ENCODE results near the gene CNIH2. TPM values are rescaled to one million over a fixed set of nuclear protein-coding genes. Genes with fewer than 3 reads are reported as not detected.

Gene CNIH2
- total RNA-seq, 2 experiments from 2014 or later = 4.1 to 6.2 TPM

GRCh38 chr11:66272596-66272995 lies 5.4 kb upstream of the CNIH2 start:
- Histone ChIP-seq H3K4me3 (ENCODE audit: low read length) (no peak overlapping the region), H3K4me1 (ENCODE audit: insufficient read depth, low read length) (peaks cover 55% of the 10 kb centered on the region), H3K36me3 (ENCODE audit: insufficient read depth, low read length) (peaks cover 54% of the 10 kb centered on the region), H3K27me3 (ENCODE audit: control insufficient read depth in 1 of 2, insufficient read depth in 2 of 2, low read length in 2 of 2) (no peaks in the 10 kb centered on the region), H3K9me3 (ENCODE audit: control insufficient read depth in 1 of 2, insufficient read depth in 1 of 2, low read length in 2 of 2) (no peaks in the 10 kb centered on the region), H3K27ac (ENCODE audit: low read depth in 1 of 2, low read length in 2 of 2) (no peak overlapping the region)
- DNase-seq (peak in 2 of 14 experiments; percentile 46 to 64), ATAC-seq (ENCODE audit: poor library complexity) (no peak)
- Mint-ChIP-seq H3K36me3 (ENCODE audit: low read depth) (peaks cover 84% of the 10 kb centered on the region), H3K4me3 (peak overlapping the region; percentile 34), H3K4me1 (ENCODE audit: low read depth) (peaks cover 49% of the 10 kb centered on the region), H3K9me3 (no peaks in the 10 kb centered on the region), H3K27ac (no peak overlapping the region), H3K27me3 (no peaks in the 10 kb centered on the region)
- ChIA-PET POLR2A (interaction anchor here (1.6 kb wide), 1 partner anchor 17 kb away, joined by 5 read pairs; the partner anchor contains the start of gene YIF1A), CTCF (interaction anchor here (1.7 kb wide), 1 partner anchor 10 kb away, joined by 6 read pairs; no protein-coding TSS in a partner anchor)
- TF ChIP-seq CTCF (IDR thresholded peaks at IDR 0.05) = no peak
- intact Hi-C loops (cut with DNase I, micrococcal nuclease) = no loop called here

- ChIA-PET POLR2A (no interaction called here), CTCF (interaction anchor here (1.7 kb wide), 1 partner anchor 8 kb away, joined by 6 read pairs; no protein-coding TSS in a partner anchor)
- DNase-seq = no peak
- H3K9me3 Mint-ChIP-seq = no peaks in the 10 kb centered on the region
- Histone ChIP-seq H3K9me3 (ENCODE audit: control insufficient read depth in 1 of 2, insufficient read depth in 1 of 2, low read length in 2 of 2) (no peaks in the 10 kb centered on the region), H3K36me3 (ENCODE audit: insufficient read depth, low read length) (peaks cover 54% of the 10 kb centered on the region), H3K27me3 (ENCODE audit: control insufficient read depth in 1 of 2, insufficient read depth in 2 of 2, low read length in 2 of 2) (no peaks in the 10 kb centered on the region), H3K4me1 (ENCODE audit: insufficient read depth, low read length) (peaks cover 55% of the 10 kb centered on the region), H3K27ac (ENCODE audit: low read depth in 1 of 2, low read length in 2 of 2) (no peak overlapping the region), H3K4me3 (ENCODE audit: low read length) (no peak overlapping the region)
- peaks cover 36% of the 10 kb centered on the region for H3K4me1 Mint-ChIP-seq (ENCODE audit: low read depth)
- H3K27ac Mint-ChIP-seq = no peak overlapping the region
- intact Hi-C loops (cut with DNase I, micrococcal nuclease) = no loop called here
- H3K27me3 Mint-ChIP-seq = no peaks in the 10 kb centered on the region
- H3K36me3 Mint-ChIP-seq (ENCODE audit: low read depth) = peaks cover 69% of the 10 kb centered on the region
- no peak for ATAC-seq (ENCODE audit: poor library complexity)
- TF ChIP-seq CTCF (IDR thresholded peaks at IDR 0.05) = no peak
- H3K4me3 Mint-ChIP-seq = peak overlapping the region; percentile 38
Observed at GRCh38 chr11:66274219-66274618, 3.8 kb upstream of the CNIH2 start.

GRCh38 chr11:66275396-66275795 lies 2.6 kb upstream of the CNIH2 start:
- no peak for ATAC-seq (ENCODE audit: poor library complexity)
- Histone ChIP-seq H3K36me3 (ENCODE audit: insufficient read depth, low read length) (peaks cover 53% of the 10 kb centered on the region), H3K4me3 (ENCODE audit: low read length) (no peak overlapping the region), H3K27ac (ENCODE audit: low read depth in 1 of 2, low read length in 2 of 2) (no peak overlapping the region), H3K9me3 (ENCODE audit: control insufficient read depth in 1 of 2, insufficient read depth in 1 of 2, low read length in 2 of 2) (no peaks in the 10 kb centered on the region), H3K27me3 (ENCODE audit: control insufficient read depth in 1 of 2, insufficient read depth in 2 of 2, low read length in 2 of 2) (no peaks in the 10 kb centered on the region), H3K4me1 (ENCODE audit: insufficient read depth, low read length) (peaks cover 51% of the 10 kb centered on the region)
- intact Hi-C loops (cut with DNase I, micrococcal nuclease) = no loop called here
- no peak for DNase-seq
- ChIA-PET POLR2A (no interaction called here), CTCF (no interaction called here)
- no peaks in the 10 kb centered on the region for H3K27me3 Mint-ChIP-seq
- H3K36me3 Mint-ChIP-seq (ENCODE audit: low read depth) = peaks cover 63% of the 10 kb centered on the region
- H3K4me3 Mint-ChIP-seq = no peak overlapping the region
- no peak for TF ChIP-seq CTCF (IDR thresholded peaks at IDR 0.05)
- H3K4me1 Mint-ChIP-seq (ENCODE audit: low read depth) = peaks cover 30% of the 10 kb centered on the region
- no peak overlapping the region for H3K27ac Mint-ChIP-seq
- H3K9me3 Mint-ChIP-seq = no peaks in the 10 kb centered on the region

Data from CD4-positive, alpha-beta T cell (primary cell).